IMR-90 (cell line): ENCODE measurements around the gene KIFC3. TPM values are rescaled to one million over a fixed set of nuclear protein-coding genes. Genes with fewer than 3 reads are reported as not detected.

ENCODE experiments used
- CEBPB ChIP-seq: IDR thresholded peaks from 2 replicates; pipeline ENCODE4 v1.6.1; 2012; ENCODE audit warnings: low read depth, low read length, improper control_type of control experiment
- CHD1 ChIP-seq: IDR thresholded peaks from 2 replicates; pipeline ENCODE4 v1.6.1; 2012; ENCODE audit warnings: low read depth, low read length, improper control_type of control experiment
- FOS ChIP-seq: fragments of 150-350 bp; IDR thresholded peaks from 2 replicates; pipeline ENCODE4 v1.6.1; 2016; ENCODE audit warnings: low read depth, low read length
- MAZ ChIP-seq: IDR thresholded peaks from 2 replicates; pipeline ENCODE4 v1.6.1; 2012; ENCODE audit warnings: low read depth, mild to moderate bottlenecking, low read length, improper control_type of control experiment, moderate library complexity, borderline replicate concordance
- NFE2L2 ChIP-seq: fragments of 150-350 bp; IDR thresholded peaks from 2 replicates; pipeline ENCODE4 v1.6.1; 2016; ENCODE audit warnings: low read depth, mild to moderate bottlenecking, low read length
- RFX5 ChIP-seq: IDR thresholded peaks from 2 replicates; pipeline ENCODE4 v1.8.0; 2012; ENCODE audit warnings: low read depth, mild to moderate bottlenecking, low read length, moderate library complexity
- SMC3 ChIP-seq: fragments of 150-350 bp; IDR thresholded peaks from 2 replicates; pipeline ENCODE4 v1.6.1; 2016; ENCODE audit warnings: low read depth, mild to moderate bottlenecking, antibody characterized with exemption, low read length, moderate library complexity
- USF2 ChIP-seq: fragments of 150-350 bp; IDR thresholded peaks from 2 replicates; pipeline ENCODE4 v1.6.1; 2017; ENCODE audit warnings: mild to moderate bottlenecking, antibody characterized with exemption, low read length, low read depth
- polyA plus RNA-seq, 3 experiments: library from polyadenylated mRNA; depleted of rRNA; stranded (reverse); fragments of >200 nt; gene quantifications; 2 replicates each; pipeline ENCODE4 v1.2.3, GENCODE V29; 2012; ENCODE audit warnings: low replicate concordance in 1 of 3
- total RNA-seq: library from RNA; depleted of rRNA; stranded (reverse); fragments of >200 nt; gene quantifications from 2 replicates; pipeline ENCODE4 v1.2.3, GENCODE V29; 2012

The KIFC3 gene
- total and polyA plus RNA-seq, 2 of the 4 experiments (the other 2 are of a cell fraction): 48.6 to 62.5 TPM

GRCh38 chr16:57802341-57803133 is at the start of gene KIFC3 (continued):
- TF ChIP-seq CHD1 (no peak), CEBPB (no peak), SMC3 (peak; percentile 20; the same call in 1 of the 2 replicates), MAZ (peak; percentile 96), USF2 (0 out of 2 replicates have a peak, but pooled peaks have one; percentile 22), FOS (0 out of 2 replicates have a peak, but pooled peaks have one; percentile 32), RFX5 (no peak), NFE2L2 (no peak)
